ENCODE results near the gene NFATC2. TPM values are rescaled to one million over a fixed set of nuclear protein-coding genes. Genes with fewer than 3 reads are reported as not detected.

The NFATC2 gene
- total and polyA plus RNA-seq, 12 donors, result 0.43 to 5.7 (median 3.3) TPM

- TF ChIP-seq CTCF (IDR thresholded peaks at IDR 0.05), result no peak
- Histone ChIP-seq H3K27me3 (no peaks in the 10 kb centered on the region), H3K36me3 (no peaks in the 10 kb centered on the region), H3K4me1 (peaks cover 0 to 14% (median 7%) of the 10 kb centered on the region in 9 donors), H3K4me3 (no peak overlapping the region), H3K27ac (no peak overlapping the region), H3K9me3 (peaks cover 0 to 12% (median 0%) of the 10 kb centered on the region in 11 donors)
- ATAC-seq, result no peak
- 94% methylated on average over 11 of the region's 11 CpGs for WGBS, 2 donors
- intact Hi-C loops (cut with DNase I), result no loop called here
- no peak for DNase-seq
Measured at GRCh38 chr20:51577432-51578144, 35.1 kb upstream of the NFATC2 start.

GRCh38 chr20:51575486-51575885 is 33.0 kb upstream of the NFATC2 start:
- no peak overlapping the region for H3K27ac ChIP-seq
- no peak overlapping the region for H3K4me3 ChIP-seq
- no peak for TF ChIP-seq CTCF (IDR thresholded peaks at IDR 0.05)
- intact Hi-C loops (cut with DNase I), result no loop called here
- H3K36me3 ChIP-seq, result no peaks in the 10 kb centered on the region
- peaks cover 0 to 12% (median 0%) of the 10 kb centered on the region in 11 donors for H3K9me3 ChIP-seq
- ATAC-seq (no peak), DNase-seq (no peak)
- H3K27me3 ChIP-seq, result no peaks in the 10 kb centered on the region
- peaks cover 0 to 24% (median 10%) of the 10 kb centered on the region in 9 donors for H3K4me1 ChIP-seq
- 90 to 98% methylated on average over 3 of the region's 3 CpGs for WGBS, 2 donors

- WGBS, 2 donors, result 92 to 95% methylated on average over 6 of the region's 6 CpGs
- H3K27ac ChIP-seq, result no peak overlapping the region
Measured at GRCh38 chr20:51574248-51575033, 31.9 kb upstream of the NFATC2 start.

More at GRCh38 chr20:51574248-51575033, 31.9 kb upstream of the NFATC2 start:
- no peak overlapping the region for H3K4me3 ChIP-seq
- peaks cover 0 to 12% (median 0%) of the 10 kb centered on the region in 11 donors for H3K9me3 ChIP-seq
- H3K36me3 ChIP-seq, result no peaks in the 10 kb centered on the region
- DNase-seq (no peak), ATAC-seq (no peak)
- TF ChIP-seq CTCF (IDR thresholded peaks at IDR 0.05), result no peak
- peaks cover 0 to 32% (median 16%) of the 10 kb centered on the region in 9 donors for H3K4me1 ChIP-seq
- no peaks in the 10 kb centered on the region for H3K27me3 ChIP-seq
- intact Hi-C loops (cut with DNase I), result loop anchor here in 1 of 10 donors (5.0 kb wide), 1 partner anchor 127 kb away; no protein-coding TSS in a partner anchor

Measured in heart right ventricle (tissue), 16 donors.